Fibroblast of upper back skin (primary cell): ENCODE measurements around the gene SLC51B.
A peak's percentile ranks its signal among the peaks of the same experiment; 100 is the strongest.

Experiments
- DNase-seq: peaks from one replicate; pipeline ENCODE4 v3.0.0-alpha.2; 2013

Gene SLC51B

DNA sequence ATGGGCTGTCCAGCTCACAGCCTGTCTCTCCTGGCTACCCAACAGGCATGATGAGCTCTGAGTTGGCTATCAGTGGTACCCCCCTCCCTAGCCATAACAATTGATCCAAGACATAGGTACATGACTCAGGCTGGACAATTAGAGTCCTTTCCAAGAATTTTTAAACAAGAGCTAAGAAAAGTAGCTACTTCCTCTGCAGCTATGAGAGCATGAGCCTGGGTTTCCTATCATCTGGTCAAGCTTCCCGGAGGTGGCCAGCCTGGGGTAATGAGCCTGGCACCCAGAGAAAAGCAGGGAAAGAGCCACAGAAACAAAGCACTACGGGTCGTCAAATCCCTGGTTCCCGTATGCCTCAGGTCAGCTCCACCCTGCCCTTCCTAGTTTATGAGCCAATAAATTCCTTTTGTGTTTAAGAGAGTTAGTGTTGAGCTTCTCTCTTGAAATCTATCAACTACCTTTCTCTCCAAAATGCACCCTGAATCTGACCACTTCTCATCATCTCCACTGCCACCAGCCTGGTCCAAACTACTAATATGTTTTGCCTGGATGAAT, 2.3 kb upstream of the SLC51B start:
- no peak for DNase-seq

DNA sequence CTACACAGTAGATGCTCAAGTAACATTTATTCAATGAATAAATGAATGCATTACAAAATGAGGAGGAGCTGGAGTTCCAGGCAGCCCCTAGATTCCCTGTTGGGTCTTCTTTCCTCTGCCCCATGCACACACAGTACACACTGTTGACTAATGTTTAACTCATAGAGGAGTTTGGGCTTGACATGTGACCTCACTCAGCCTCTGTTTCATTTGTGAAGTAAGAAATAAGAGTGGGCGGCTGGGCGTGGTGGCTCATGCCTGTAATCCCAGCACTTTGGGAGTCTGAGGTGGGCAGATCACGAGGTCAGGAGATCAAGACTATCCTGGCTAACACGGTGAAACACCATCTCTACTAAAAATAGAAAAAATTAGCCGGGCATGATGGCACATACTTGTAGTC, 969 bp upstream of the SLC51B start:
- peak; percentile 22 for DNase-seq

DNA sequence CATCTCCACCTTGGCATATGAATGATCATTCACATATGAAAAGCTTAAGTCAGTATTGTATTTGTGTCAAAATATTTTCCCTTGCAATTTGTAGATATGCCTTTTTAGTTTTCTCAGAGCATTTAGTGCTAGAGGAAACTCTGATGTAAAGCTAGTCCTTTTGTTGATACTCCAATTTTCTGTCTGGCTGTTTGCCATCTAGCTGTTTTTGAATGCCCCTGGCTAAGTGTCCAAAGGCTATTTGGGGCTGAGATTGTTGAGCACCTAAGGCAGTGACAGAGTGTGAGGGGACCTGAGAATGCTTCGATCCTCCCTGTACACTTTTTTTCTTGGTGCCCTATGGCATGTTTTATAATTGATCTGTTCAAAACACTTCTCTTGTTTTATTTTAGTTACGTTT, 3.1 kb downstream of the SLC51B start:
- DNase-seq: no peak

DNA sequence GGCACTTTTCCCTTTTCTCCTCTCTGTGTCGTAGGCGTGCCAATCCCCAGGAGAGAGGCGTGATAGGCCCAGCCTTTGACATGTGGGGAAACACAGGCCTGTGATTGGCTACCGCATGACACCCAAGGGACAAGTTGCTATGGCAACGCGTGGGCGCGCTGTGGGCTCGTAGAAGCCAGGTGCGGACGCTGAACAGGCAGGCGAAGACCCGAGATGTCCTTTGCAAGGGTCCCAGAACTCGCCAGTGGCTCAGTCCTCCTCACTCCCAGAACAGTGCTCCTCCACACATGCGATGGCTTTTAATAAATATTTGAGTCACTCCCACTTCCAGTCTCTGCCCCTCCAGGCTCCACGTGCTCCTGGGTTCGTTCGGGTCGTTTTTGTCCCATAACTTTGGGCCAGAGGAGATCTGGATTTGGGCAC, 4.2 kb downstream of the SLC51B start:
- peak; percentile 94 for DNase-seq

GRCh38 chr15:65050270-65050669, 5.1 kb downstream of the SLC51B start:
- DNase-seq: no peak

DNA sequence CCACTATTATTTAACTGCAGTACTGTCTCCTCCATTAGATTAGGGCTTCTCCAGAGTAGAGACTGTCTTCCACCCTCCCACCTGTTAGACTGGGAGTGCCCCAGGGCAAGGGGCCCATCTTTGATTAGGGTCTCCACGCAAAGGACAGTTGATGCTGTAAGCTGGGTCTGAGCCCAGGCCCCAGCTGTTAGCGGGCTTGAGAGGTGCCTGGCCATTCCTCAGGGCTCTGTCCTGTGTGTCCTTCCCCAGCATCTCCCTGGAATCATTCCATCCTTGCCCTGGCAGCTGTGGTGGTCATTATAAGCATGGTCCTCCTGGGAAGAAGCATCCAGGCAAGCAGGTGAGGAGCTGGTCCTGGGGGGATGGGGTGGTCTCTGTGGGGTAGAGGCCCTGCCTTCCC, 6.1 kb downstream of the SLC51B start:
- no peak for DNase-seq

DNA sequence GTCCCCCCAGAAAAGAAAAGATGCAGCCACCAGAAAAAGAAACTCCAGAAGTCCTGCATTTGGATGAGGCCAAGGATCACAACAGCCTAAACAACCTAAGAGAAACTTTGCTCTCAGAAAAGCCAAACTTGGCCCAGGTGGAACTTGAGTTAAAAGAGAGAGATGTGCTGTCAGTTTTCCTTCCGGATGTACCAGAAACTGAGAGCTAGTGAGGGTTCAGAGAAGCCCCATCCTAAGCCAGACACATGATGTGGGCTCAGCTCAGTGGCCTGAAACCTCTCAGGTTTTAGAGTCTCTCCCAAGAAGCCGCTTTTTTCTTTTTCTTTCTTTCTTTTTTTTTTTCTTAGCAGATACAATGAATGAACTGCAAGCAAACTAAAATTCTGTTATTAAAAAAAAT, 7.8 kb downstream of the SLC51B start:
- no peak for DNase-seq

GRCh38 chr15:65054333-65055200, 9.4 kb downstream of the SLC51B start:
- DNase-seq: peak; percentile 59

- DNase-seq: peak; percentile 34
These were observed 10.1 kb downstream of the SLC51B start for GRCh38 chr15:65055201-65055870.

- DNase-seq: no peak
These were observed 10.9 kb downstream of the SLC51B start for GRCh38 chr15:65056106-65056505.

DNA sequence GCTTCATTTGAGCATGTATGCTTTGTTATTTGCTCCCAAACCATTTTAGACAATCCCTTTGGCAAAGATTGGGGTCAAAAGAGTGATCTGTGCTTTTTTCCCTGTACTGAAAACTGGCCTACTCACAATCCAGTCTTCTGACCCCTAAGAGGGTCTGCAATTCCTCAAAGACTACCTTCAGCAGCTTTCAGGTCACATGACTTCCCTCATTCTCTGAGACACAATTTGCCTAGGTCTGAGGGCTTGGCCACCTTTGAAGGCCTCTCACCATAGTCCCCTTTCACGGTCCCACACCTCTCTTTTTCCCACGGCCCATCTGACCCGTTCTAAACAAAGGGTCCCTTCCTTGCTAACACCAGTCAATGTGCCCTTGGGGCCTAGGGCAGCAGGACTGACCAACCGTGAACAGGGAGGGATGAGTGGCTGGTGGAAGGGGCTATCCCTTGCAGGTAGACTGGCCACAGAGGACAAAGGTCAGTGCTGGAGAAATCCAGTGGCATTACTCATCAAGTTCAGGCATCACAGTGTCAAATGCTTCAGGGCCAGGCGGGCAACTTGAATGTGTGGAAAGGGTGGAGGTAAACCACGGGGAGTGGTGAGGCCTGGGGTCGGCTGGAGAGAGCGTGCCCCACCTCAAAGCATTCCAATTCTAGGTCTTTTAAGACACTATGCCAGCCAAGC, 11.8 kb downstream of the SLC51B start:
- DNase-seq: no peak

DNA sequence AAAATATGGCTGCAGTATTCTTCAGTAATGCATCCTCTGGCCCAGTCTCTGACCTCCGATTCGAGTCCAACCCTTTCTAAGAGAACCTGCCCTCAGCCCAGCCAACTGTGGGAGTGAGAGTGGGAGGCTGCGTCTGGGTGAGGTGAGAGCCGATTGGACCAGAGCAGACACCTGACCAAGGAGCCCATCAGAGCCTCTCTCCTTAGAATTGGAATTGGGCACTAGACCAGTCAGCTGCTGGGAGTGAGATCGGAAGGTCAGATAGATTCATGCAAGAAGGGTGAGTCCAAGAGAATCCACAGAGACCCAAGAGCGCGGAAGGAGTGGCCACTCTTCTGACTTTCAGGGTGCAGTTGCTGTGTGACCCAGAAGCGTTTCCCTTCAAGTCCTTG, 12.4 kb downstream of the SLC51B start:
- DNase-seq: no peak

DNA sequence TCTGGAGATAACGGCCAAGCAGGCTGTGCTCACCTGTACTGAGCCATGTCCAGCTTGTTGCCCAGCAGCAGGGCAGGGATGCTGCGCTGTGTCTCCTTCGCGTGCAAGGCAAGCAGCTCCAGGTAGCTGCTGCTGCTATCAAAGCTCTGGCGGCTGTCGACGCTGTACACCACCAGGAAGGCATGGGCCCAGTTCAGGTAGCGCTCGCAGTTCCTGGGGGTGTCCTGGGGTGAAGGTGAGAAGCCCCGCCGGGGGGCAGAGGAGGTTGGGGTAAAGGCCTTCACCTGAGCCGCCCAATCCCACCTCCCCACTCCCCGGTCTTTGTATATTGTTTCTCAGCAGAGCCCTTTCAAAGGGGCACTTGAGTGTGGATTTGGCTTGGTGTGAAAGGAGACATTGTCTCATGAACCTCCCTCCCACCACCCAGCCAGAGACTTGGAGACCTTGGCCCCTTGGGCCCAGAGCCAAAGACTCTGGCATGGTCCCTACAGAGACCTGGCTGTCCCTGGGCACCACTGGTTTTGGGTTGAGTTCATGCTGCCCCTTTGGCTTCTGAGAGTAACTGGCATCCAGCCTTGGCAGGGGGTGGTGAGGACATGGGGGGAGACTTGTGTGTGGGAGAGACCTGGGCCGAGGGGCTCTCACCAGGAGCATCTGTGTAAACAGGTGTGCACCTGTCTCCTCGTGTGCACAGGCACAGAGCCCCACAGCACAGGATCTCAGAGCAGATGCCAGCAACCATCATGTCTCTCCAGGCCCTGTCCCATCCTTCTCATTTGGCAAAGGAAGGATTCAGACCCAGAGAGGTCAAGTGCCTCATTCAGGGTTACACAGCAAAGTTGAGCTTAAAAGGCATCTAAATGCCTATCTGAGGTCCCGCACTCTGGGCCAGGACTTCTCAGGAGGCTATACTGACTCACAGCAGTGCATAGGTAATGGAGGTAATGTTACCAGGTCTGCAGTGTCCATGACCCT, 13.5 kb downstream of the SLC51B start:
- no peak for DNase-seq

DNA sequence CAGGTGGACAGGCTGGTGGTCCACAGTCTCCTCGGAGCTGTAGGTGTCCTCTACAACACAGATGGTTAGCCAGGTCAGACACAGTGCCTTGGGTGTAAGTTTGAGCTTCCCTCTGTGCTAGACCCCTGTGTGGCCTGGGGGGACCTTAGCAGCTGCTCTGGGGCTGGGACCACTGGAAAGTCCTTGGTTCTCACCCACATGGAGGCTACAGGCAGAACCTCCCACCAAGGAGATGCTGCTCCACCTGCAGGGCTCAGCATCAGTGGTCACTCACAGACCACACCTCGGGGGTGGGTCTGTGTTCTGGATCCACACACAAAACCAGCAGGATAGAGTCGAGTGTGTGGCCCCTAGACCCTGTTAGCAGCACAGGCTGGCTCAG, 14.2 kb downstream of the SLC51B start:
- no peak for DNase-seq

- DNase-seq: no peak
These were observed 14.9 kb downstream of the SLC51B start for GRCh38 chr15:65059931-65060596.

- no peak for DNase-seq
These were observed 15.6 kb downstream of the SLC51B start for GRCh38 chr15:65060641-65061397.

DNA sequence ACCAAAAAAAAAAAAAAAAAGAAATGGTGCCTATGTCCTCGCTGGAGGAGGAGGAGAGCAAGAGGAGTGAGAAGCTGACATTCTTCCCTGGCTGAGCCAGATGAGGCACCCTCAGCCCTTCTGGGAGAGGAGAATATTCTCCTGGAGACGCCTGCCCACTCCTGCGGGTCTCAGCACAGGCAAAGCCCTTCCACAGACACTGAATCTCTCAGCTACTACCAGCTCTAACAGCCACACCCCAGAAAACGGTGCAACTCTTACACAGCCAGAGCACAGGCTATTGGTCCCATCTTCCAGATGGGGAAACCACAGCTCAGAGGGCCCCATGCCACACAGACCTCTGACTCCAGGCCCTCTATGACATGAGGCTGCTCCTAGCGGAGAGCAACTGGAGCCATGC, 16.9 kb downstream of the SLC51B start:
- DNase-seq: no peak

DNA sequence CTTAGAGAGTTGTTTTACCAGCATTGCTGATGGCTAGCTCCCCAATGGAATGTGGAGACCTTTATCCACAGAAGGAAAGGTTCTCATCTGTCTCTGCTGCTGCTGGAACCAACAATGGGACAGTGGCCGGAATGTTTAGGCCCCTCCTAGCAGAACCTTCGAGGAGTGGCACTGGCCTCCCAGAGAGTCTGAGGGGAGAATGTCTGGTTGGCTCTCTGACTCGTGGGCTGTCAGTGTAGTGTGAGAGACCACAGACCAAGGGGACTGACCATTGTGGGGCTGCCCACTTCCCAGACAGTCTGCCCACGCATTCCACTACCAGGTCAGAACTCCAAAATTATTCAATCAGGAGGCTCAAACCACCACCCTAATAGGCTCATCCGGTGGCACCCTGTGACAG, 17.5 kb downstream of the SLC51B start:
- no peak for DNase-seq

DNA sequence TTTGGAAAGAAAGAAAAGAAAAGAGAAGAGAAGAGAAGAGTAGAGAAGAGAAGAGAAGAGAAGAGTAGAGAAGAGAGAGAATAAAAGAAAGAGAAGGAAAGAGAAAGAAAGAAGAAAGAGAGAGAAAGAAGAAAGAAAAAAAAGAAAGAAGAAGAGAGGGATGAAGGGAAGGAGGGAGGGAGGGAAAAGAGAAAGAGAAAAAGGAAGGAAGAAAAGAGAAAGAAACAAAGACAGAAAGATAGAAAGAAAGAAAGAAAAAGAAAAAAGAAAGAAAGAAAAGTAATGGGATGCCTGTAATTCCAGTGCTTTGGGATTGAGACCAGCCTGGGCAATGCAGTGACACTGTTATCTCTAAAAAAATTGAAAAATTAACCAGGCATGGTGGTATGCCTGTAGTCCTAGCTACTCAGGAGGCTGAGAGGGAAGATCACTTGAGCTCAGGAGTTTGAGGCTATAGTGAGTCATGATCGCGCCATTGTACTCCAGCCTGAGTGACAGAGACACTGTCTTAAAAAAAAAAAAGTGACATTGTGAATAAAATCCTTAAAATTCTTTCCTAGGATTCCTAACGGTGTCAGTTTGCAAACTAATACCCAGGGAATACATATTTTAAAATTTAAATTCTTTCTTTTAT, 20.9 kb downstream of the SLC51B start:
- DNase-seq: no peak

DNA sequence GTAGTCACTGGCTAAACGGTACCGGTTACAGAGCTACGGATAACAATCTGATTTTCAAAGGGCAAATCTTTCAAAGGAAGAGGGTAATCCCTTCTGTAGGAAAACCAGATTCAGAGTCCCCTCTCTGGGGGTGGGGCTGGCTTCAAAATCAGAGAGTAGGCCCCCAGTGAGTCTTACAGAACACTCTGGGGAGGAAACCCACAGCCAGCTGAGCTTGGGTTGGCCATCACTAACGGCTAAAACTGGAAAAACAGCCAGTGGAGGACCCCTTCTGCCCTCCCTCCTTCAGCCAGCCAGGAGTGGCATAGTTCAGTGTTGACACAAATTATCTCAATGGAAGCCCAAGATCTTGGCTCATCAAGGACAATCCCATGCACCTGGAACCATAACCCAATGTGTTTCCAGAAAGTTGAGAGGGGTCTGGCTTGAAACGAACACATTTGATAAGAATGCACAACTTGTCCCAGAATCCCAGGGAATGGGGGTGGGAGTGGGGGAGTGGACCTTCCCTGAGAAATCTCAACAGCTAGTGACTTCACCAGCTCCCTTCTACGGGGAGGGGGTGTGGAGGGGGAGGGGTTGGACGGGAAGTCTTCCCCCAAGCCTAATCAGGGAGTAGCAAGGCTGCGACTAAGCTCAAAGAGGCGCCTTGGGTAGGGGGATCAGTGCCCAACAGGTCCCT, 21.6 kb downstream of the SLC51B start:
- no peak for DNase-seq
